ENCODE results near the gene CLIC5.

Gene CLIC5

GRCh38 chr6:45991189-45991588 is 24.5 kb downstream of the CLIC5 start:
- DNase-seq, result no peak

DNA sequence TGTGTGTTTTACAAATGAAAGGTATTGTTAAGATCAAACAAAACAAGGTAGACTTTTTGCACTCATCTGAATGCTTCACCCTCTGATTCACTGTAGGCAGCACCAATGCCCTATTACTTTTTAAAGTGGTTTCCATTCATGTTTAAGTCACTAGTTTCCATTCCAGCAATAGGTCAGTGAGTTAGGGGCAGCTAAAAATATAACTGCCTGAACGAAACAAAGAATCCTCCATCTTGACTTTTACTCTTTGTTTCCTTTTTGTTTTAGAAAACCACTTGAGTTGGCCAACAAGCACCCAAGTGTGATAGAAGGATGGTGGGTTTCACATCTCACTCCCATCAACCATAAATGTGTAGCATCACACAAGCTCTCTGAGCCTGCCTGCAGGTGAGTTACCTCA is 25.5 kb downstream of the CLIC5 start:
- no peak for DNase-seq

DNA sequence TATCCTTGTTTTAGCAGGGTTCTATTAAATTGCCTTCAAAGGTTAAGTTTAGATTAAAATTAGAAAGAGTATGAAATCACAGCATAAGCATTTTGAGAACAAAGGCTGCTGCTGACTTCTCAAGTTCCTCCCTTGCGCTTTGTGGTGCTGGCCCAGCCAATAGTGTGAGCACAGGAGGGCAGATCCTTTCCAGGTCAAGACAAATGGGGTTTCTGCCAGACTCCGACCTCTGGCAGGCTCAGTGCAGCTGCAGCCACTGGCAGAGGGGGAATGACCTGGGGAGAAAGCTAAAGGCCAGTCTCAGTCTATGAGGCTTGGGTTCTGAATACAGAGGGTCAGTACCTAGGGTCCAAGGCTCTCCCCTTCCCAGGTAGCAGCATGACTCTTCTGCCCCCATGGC is 27.0 kb downstream of the CLIC5 start:
- DNase-seq, result no peak

DNA sequence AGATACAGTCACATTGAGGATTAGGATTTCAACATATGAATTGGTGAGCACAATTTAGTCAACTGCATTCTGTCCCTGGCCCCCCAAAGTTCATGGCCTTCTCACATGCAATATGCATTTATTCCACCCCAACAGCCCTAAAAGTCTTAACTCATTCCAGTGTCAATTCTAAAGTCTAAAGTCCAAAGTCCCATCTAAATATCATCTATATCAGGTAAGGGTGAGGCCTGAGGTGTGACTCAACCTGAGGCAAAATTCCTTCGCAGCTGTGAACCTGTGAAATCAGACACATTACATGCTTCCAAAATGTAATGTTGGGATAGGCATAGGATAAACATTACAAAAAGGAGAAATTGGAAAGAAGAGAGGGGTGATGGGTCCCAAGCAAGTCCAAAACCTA is 27.8 kb downstream of the CLIC5 start:
- no peak for DNase-seq

- no peak for DNase-seq
These were observed 28.9 kb downstream of the CLIC5 start for GRCh38 chr6:45986746-45987274.

DNA sequence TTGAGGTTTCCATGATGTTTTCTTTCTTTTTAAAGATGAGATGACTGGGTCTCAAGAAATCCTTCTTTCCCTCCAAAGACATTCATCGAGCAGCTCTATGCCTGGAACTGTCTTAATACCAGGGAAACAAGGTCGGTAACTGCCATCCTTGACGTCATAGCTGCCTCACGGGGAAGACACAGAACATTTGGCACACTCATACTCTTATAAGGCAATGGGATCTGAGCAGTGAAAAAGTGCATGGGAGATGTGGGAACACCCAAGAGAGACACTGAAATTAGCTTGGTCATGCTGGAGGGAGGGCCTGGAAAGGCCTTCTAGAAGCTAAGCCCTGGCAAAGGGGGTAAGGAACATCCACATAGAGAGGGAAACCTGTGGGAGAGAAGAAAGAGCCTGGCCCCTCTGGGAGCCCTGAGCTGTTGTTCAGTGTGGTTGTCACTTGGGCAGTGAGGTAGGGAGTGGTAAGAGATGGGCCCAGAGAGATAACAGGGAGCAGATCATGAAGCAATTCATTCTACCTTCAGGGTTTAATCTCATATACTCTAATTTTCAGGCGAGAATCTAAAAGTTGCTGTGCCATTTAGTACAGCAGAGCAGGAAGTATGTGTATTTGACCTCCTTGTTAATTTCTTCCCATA is 30.8 kb downstream of the CLIC5 start:
- no peak for DNase-seq

DNA sequence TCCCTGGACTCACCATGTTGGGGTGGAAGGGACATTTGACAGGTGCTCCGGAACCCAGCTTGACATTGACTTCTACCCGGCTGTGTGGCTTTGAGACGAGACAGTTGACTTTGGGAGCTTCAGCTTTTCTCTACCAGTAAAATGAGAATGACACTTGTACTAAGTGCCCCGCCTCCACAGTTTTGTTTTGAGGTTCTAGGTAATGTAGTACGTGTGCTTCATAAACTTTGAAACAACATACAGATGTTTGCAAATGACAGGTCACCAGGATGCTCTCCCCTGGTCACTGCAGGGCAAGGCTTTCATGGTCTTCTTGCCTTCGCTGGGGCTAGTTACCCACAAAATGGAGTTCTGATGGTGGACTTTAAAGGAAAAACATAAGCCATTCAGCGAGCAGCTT is 31.3 kb downstream of the CLIC5 start:
- no peak for DNase-seq

DNA sequence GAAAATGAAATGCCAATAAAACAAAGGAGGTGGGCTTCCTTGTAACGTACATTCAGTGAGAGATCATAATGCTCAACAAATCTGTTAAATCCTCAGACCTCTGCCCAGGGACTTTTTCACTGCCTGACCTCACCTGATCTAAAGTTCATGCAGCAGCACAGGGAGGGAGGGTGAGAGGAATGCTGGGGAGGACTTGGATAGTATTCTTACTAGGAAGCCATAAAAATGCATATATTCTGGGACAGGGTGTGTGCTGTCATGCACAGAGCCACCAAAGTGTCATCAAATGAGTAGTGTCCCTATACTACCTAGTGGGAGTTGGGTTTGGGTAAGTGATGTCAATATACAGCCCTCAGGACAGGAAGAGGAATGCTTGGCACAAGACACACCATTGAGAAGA is 32.6 kb downstream of the CLIC5 start:
- DNase-seq, result no peak

GRCh38 chr6:45982280-45983036 is 33.2 kb downstream of the CLIC5 start:
- DNase-seq, result no peak

GRCh38 chr6:45981046-45981445 is 34.6 kb downstream of the CLIC5 start:
- no peak for DNase-seq

- DNase-seq, result no peak
These were observed 36.3 kb downstream of the CLIC5 start for GRCh38 chr6:45979311-45979710.

DNA sequence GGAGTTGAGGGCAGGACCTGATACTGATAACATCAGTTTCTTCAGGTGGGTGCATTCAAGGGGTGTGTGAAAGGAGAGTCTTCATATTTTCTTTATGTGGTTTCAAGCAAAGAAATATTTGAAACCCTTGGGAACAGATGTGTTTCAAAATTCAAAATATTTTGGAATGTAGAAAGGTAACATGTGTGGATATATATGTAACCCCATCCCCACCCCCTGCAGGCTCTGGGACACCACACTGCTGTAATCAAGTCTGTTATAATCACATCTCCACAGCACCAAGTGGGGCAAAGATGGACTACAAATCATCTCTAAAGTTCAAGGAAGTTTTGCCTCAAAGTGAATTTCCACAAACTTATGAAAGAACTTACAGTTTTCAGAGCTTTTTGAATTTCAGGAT is 41.1 kb downstream of the CLIC5 start:
- DNase-seq, result no peak

GRCh38 chr6:45972795-45973503 is 42.7 kb downstream of the CLIC5 start:
- no peak for DNase-seq

DNA sequence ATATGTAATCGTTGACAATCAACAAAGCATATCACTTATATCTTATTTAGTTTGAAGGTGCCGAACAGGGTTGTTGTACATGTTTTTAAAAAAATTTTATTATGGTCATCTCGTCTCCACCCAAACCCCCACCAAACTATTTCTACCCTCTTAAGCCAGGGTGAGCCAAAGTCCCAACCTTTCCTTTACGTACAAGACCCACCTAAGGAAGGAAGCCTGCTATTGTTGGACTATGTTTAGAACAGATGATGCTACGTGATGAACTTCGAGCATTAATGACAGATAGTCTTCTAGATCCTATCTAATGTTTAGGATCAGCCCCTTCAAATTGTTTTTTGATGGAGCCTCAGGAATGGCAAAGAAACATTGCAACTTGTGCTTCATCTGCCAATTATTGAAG is 44.4 kb downstream of the CLIC5 start:
- no peak for DNase-seq

DNA sequence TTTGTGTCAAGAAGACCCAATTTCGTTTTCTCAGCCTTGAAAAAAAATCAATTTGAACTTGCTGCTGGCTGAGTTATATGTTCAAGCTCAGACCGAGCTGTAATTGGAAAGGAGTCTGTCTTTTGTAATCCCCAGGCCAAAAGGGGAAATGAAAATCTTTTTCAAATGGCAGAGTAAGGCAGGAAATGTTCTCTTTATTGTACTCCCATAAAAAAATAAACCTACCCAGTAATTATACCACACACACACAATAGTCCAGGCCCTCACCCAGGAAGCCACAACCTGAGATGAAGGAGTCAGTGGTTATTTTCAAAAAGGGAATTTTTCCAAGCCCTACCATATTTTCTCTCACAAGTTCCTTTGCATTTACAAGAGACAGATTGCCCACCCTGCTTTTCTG is 45.3 kb downstream of the CLIC5 start:
- peak; percentile 80 for DNase-seq

DNA sequence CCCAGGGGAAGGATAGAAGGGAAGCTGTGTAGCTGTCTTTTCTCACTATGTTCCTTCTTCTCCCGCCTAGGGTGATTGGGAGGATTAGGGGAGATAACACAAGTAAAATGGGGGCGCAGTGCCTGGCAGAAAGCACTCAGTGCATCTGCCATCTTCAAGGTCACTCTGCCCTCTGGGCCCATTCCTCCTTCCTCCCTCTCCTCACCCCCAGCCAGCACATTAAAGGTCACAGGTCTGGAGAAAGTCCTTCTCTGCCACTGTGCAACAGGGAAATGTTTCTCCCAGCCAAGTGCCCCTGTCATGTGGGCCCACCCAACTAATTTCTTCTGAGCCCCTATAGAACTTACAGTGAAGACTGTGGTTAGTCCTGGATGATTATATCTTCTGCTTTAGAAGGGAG is 45.8 kb downstream of the CLIC5 start:
- DNase-seq, result no peak

GRCh38 chr6:45969026-45969425 is 46.6 kb downstream of the CLIC5 start:
- DNase-seq, result no peak

DNA sequence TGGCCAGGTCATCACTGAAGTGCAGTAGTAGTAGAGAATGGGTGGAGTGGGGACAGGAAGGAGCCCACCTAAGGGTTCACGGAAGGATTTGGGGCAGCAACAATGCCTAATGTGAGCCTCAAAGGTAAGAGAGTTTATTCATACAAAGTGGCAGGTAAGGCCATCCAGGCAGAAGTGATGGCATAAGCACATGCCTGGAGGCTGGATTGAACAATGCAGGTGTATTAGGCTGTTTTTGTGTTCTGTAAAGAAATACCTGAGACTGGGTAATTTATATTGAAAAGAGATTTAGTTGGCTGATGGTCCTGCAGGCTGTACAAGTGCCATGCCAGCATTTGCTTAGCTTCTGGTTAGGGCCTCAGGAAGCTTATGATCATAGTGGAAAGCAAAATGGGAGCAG is 48.3 kb downstream of the CLIC5 start:
- no peak for DNase-seq

DNA sequence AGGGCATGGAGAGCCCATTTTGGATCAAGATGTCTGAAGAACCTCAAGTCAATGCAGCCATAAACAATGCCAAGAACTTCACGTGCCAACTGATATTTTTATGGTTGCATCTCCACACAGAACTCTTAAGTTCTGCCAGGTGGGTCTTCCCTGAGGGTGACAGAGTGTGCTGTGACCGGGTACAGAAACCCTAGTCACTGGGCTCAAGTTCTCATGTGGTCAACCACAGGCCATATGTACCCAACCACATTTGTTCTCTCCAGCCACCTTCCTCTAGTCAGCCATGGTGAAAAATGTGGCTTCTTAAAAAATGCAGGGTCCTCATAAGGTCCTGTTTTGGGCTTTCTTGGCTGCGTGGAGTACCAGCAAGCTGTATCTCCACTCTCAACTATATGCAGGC is 48.9 kb downstream of the CLIC5 start:
- DNase-seq, result peak; percentile 59

DNA sequence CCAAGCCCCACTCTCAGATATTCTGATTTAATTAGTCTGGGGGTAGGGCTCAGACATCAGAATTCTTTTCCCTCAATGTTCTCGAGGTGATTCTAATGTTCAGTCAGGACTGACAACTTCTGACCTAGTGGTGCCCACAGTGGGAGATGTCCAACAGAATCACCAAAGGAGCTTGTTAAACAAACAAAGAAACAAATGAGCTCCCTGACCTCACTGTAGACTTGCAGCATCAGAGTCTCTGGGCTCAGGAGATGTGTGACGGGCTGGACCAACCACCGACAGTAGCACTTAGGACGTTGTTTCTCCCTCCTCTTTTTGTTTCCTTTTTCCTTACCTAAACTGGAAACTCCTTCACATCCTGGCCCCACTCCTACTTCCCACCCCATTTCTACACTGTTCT is 49.3 kb downstream of the CLIC5 start:
- no peak for DNase-seq

DNA sequence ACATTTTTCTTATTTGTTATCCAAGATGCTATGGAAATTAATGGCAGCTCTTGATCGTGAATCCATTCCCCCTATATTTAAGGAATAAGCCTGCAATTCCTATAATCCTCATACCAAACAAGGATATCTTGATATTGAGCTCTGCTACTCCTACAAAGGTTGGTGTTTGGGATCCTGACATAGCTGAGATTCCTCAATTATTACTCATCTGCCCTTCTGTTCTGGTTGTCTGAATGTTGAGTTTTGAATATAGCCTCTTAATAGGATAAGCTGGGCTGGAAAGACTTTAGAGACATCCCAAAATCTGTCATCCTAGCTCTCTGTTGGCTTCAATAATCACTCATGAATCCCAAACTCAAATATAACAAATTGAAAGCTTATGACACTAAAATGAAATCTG is 49.9 kb downstream of the CLIC5 start:
- DNase-seq, result no peak

GRCh38 chr6:45965007-45965406 is 50.7 kb downstream of the CLIC5 start:
- no peak for DNase-seq

- no peak for DNase-seq
These were observed 51.4 kb downstream of the CLIC5 start for GRCh38 chr6:45964300-45964699.

DNA sequence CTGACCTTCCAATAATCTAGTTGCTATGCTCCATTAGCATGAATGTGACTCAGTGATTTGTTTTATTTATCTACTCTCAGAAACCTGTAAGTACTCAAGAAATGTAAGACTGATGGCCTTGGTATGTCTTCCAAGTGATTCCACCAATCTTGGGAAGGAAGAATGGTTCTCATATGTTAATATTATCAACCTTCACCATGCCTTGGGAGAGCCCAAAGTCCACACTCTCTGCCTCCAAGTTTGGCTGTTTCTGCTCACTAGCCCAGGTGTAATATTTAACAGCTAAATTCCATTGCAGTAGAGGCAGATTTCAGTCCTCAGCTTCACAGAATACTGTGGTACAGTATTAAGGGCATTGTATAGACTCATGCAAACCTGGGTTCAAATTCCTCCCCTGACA is 51.8 kb downstream of the CLIC5 start:
- no peak for DNase-seq

Data from MV-4-11 (cell line).